Measurements from ENCODE around the gene EPN2. TPM values are rescaled to one million over a fixed set of nuclear protein-coding genes. Genes with fewer than 3 reads are reported as not detected.
A peak's percentile ranks its signal among the peaks of the same experiment; 100 is the strongest.

EPN2 gene
- total RNA-seq, 1 experiment from 2014 or later, result 35.6 TPM

DNA sequence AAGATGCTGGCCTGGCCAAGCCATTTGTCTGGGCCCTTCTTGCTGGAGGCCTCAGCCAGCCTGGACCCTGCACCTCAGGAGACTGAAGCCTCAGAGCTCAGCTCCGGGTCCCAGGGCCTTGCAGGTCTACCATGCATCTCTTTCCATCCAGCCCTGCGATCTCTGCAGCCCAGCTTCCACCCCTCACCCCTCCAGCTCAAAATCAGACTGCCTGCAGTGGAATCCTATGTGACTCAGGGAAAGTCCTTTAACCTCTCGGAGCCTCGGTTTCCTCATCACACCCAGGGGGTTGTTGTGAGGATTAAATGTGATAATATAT, 128.3 kb downstream of the EPN2 start:
- intact Hi-C loops (cut with micrococcal nuclease; ENCODE audit: unreplicated experiment), result no loop called here
- Histone ChIP-seq H3K4me1 (peaks cover 11% of the 10 kb centered on the region), H3K9me3 (no peaks in the 10 kb centered on the region), H3K4me3 (ENCODE audit: low read depth, low read length) (no peak overlapping the region), H3K36me3 (ENCODE audit: control insufficient read depth, insufficient read depth, low read length) (no peaks in the 10 kb centered on the region), H3K27me3 (replicated peaks; ENCODE audit: control insufficient read depth, insufficient read depth, low read length) (no peaks in the 10 kb centered on the region)
- ChIA-PET CTCF (interaction anchor here (1.7 kb wide), 1 partner anchor 12 kb away, joined by 10 read pairs; the partner anchor contains the start of gene MAPK7), POLR2A (interaction anchor here (0.6 kb wide), 1 partner anchor 26 kb away, joined by 3 read pairs; no protein-coding TSS in a partner anchor)
- H3K4me3 Mint-ChIP-seq (ENCODE audit: unreplicated experiment), result no peak overlapping the region
- no peaks in the 10 kb centered on the region for H3K27me3 Mint-ChIP-seq (ENCODE audit: insufficient read depth, unreplicated experiment)
- H3K4me1 Mint-ChIP-seq (ENCODE audit: low read depth, unreplicated experiment), result peaks cover 6% of the 10 kb centered on the region
- no peak overlapping the region for H3K27ac Mint-ChIP-seq (ENCODE audit: unreplicated experiment)
- TF ChIP-seq, protein P1, sequence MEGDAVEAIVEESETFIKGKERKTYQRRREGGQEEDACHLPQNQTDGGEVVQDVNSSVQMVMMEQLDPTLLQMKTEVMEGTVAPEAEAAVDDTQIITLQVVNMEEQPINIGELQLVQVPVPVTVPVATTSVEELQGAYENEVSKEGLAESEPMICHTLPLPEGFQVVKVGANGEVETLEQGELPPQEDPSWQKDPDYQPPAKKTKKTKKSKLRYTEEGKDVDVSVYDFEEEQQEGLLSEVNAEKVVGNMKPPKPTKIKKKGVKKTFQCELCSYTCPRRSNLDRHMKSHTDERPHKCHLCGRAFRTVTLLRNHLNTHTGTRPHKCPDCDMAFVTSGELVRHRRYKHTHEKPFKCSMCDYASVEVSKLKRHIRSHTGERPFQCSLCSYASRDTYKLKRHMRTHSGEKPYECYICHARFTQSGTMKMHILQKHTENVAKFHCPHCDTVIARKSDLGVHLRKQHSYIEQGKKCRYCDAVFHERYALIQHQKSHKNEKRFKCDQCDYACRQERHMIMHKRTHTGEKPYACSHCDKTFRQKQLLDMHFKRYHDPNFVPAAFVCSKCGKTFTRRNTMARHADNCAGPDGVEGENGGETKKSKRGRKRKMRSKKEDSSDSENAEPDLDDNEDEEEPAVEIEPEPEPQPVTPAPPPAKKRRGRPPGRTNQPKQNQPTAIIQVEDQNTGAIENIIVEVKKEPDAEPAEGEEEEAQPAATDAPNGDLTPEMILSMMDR (IDR thresholded peaks at IDR 0.05; ENCODE audit: insufficient read depth in 1 of 2, low read depth in 1 of 2, low read length in 1 of 2, severe bottlenecking in 1 of 2, unreplicated experiment in 1 of 2), result no peak
- no peaks in the 10 kb centered on the region for H3K36me3 Mint-ChIP-seq (ENCODE audit: insufficient read depth, unreplicated experiment)
- BruUV-seq (replicated peaks), result no TSS peak
- no peaks in the 10 kb centered on the region for H3K9me3 Mint-ChIP-seq (ENCODE audit: unreplicated experiment)
- DNase-seq, result peak in 1 of 2 experiments; percentile 12

DNA sequence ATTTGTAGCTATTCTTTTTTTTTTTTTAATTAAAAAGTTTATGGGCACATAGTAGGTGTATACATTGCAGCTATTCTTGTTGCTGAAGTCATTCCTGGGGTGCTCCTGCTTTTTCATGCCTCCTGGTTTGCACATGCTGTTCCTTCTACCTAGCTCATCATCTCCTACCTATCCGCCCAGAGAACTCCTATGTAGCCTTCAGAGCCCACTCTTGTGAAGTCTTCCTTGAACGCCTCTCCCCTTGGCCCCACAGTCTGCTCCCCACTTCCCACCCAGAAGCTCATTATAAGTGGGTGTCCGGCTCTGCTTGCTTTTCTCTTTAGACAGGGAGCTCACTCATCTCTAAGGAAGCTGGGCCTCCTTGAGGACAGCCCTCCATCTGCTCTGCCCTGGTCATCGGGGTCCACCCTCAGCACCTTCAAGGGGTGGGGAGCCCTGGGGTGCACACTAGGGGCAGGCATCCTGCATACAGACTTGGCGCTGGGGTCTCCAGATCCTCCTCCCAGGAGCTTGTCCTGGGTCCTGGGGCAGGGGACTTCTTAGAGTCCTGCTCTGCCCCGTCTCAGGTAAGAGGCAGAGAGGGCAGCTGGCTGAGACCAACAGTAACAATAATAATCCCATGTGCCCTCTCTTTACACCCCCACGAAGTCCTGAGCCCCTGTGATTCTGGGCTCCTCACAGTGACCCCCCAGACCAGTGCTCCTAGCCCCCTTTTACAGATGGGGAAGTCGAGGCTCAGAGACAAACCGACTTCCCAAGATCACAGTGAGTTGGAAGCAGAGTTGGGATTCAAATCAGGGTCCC, 128.9 kb downstream of the EPN2 start:
- POLR2A ChIA-PET, result interaction anchor here (0.6 kb wide), 1 partner anchor 27 kb away, joined by 3 read pairs; no protein-coding TSS in a partner anchor

DNA sequence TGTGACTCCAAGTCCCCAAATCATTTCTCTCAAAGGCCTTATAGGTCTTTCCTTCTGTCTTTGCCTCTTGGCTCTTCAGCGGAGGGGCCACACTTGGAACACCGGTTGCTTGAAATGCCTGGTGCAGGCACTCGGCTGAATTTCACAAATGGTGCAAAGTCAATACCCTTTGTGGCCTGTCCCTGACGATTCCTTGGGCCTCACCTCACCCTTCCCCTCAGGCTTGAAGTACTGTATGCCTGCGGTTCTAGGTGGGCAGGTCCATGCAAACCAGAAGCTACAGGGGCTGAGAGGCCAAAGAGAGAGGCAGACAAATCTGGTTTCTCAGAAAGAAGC, 129.4 kb downstream of the EPN2 start:
- H3K36me3 Mint-ChIP-seq (ENCODE audit: insufficient read depth, unreplicated experiment), result no peaks in the 10 kb centered on the region
- no peaks in the 10 kb centered on the region for H3K36me3 ChIP-seq (ENCODE audit: control insufficient read depth, insufficient read depth, low read length)
- no peaks in the 10 kb centered on the region for H3K27me3 ChIP-seq (replicated peaks; ENCODE audit: control insufficient read depth, insufficient read depth, low read length)
- ChIA-PET POLR2A (no interaction called here), CTCF (no interaction called here)
- TF ChIP-seq, protein P1 (IDR thresholded peaks at IDR 0.05; ENCODE audit: insufficient read depth in 1 of 2, low read depth in 1 of 2, low read length in 1 of 2, severe bottlenecking in 1 of 2, unreplicated experiment in 1 of 2), result no peak
- no peaks in the 10 kb centered on the region for H3K9me3 ChIP-seq
- H3K9me3 Mint-ChIP-seq (ENCODE audit: unreplicated experiment), result no peaks in the 10 kb centered on the region
- no peak for DNase-seq
- intact Hi-C loops (cut with micrococcal nuclease; ENCODE audit: unreplicated experiment), result no loop called here
- peaks cover 6% of the 10 kb centered on the region for H3K4me1 Mint-ChIP-seq (ENCODE audit: low read depth, unreplicated experiment)
- H3K27ac Mint-ChIP-seq (ENCODE audit: unreplicated experiment), result no peak overlapping the region
- H3K4me3 ChIP-seq (ENCODE audit: low read depth, low read length), result no peak overlapping the region
- H3K4me1 ChIP-seq, result peaks cover 11% of the 10 kb centered on the region
- H3K27me3 Mint-ChIP-seq (ENCODE audit: insufficient read depth, unreplicated experiment), result no peaks in the 10 kb centered on the region
- no peak overlapping the region for H3K4me3 Mint-ChIP-seq (ENCODE audit: unreplicated experiment)
- no TSS peak for BruUV-seq (replicated peaks)

More for the DNA sequence above, 128.9 kb downstream of the EPN2 start:
- Mint-ChIP-seq H3K4me3 (ENCODE audit: unreplicated experiment) (no peak overlapping the region), H3K27me3 (ENCODE audit: insufficient read depth, unreplicated experiment) (no peaks in the 10 kb centered on the region), H3K9me3 (ENCODE audit: unreplicated experiment) (no peaks in the 10 kb centered on the region), H3K27ac (ENCODE audit: unreplicated experiment) (no peak overlapping the region), H3K36me3 (ENCODE audit: insufficient read depth, unreplicated experiment) (no peaks in the 10 kb centered on the region), H3K4me1 (ENCODE audit: low read depth, unreplicated experiment) (peaks cover 6% of the 10 kb centered on the region)
- peaks cover 11% of the 10 kb centered on the region for H3K4me1 ChIP-seq
- DNase-seq, result no peak
- CTCF ChIA-PET, result no interaction called here
- intact Hi-C loops (cut with micrococcal nuclease; ENCODE audit: unreplicated experiment), result no loop called here
- no peak overlapping the region for H3K4me3 ChIP-seq (ENCODE audit: low read depth, low read length)
- H3K9me3 ChIP-seq, result no peaks in the 10 kb centered on the region
- TF ChIP-seq, protein P1 (IDR thresholded peaks at IDR 0.05; ENCODE audit: insufficient read depth in 1 of 2, low read depth in 1 of 2, low read length in 1 of 2, severe bottlenecking in 1 of 2, unreplicated experiment in 1 of 2), result no peak
- no peaks in the 10 kb centered on the region for H3K27me3 ChIP-seq (replicated peaks; ENCODE audit: control insufficient read depth, insufficient read depth, low read length)
- no peaks in the 10 kb centered on the region for H3K36me3 ChIP-seq (ENCODE audit: control insufficient read depth, insufficient read depth, low read length)
- BruUV-seq (replicated peaks), result no TSS peak
